Prostate gland (tissue), 2 donors: ENCODE data around the gene SPACA4. TPM values are rescaled to one million over a fixed set of nuclear protein-coding genes. Genes with fewer than 3 reads are reported as not detected.

Experiments
- DNase-seq: peaks from one replicate; pipeline ENCODE4 v3.0.0-alpha.2; 2019; ENCODE audit warnings: low spot score
- H3K27ac ChIP-seq, 2 donors: fragments of 200-600 bp; sonication (generic); 2 replicates each; pipeline ENCODE4 v1.5.1; 2017 to 2019
- H3K27me3 ChIP-seq: fragments of 200-600 bp; sonication (generic); replicated peaks from 2 replicates; pipeline ENCODE4 v1.5.1; 2019; ENCODE audit not compliant: insufficient read depth
- H3K36me3 ChIP-seq, 2 donors: fragments of 200-600 bp; sonication (generic); 1 replicate in 1 of 2; 2 replicates in 1 of 2; pipeline versions ENCODE4 v1.5.1 to v1.8.1; 2017 to 2019
- H3K4me1 ChIP-seq: fragments of 200-600 bp; sonication (generic); replicated peaks from 2 replicates; pipeline ENCODE4 v1.5.1; 2019
- H3K4me3 ChIP-seq, 2 donors: fragments of 200-600 bp; sonication (generic); 2 replicates each; pipeline ENCODE4 v1.5.1; 2017 to 2019
- H3K9me3 ChIP-seq: fragments of 200-600 bp; sonication (generic); 2 replicates; pipeline ENCODE4 v1.5.1; 2017
- CTCF ChIP-seq, 4 experiments: fragments of 200-600 bp in 2 of 4; fragments of 450-650 bp in 2 of 4; sonication (generic) in 2 of 4; IDR thresholded peaks; 1 replicate in 3 of 4; 2 replicates in 1 of 4; pipeline ENCODE4 v1.5.1; 2016 to 2019; ENCODE audit warnings: antibody characterized with exemption in 4 of 4, mild to moderate bottlenecking in 2 of 4, moderate library complexity in 2 of 4
- POLR2A ChIP-seq: fragments of 450-650 bp; IDR thresholded peaks from one replicate; pipeline ENCODE4 v1.6.1; 2016; ENCODE audit warnings: antibody characterized with exemption, mild to moderate bottlenecking
- POLR2AphosphoS5 ChIP-seq: sonication (generic); formaldehyde crosslinking; IDR thresholded peaks from one replicate; pipeline ENCODE4 v1.6.1; 2017; ENCODE audit warnings: antibody characterized with exemption
- WGBS: methylation state at CpG from one replicate; pipeline ENCODE4 v1.1.5; 2018; 5-methylcytosine and 5-hydroxymethylcytosine counted together
- intact Hi-C: fragments of 100-400 bp; cut with DNase I; formaldehyde crosslinking; loops from one replicate; pipeline ENCODE4 v1.14.2; 2022
- total RNA-seq, 2 donors: library from RNA; depleted of rRNA; stranded (reverse); fragments of >200 nt; gene quantifications; one replicate each; pipeline ENCODE4 v1.1.0, GENCODE V29; 2016

SPACA4 gene
- total RNA-seq, 2 donors from 2014 or later: 0.32 to 6.0 TPM

GRCh38 chr19:48646722-48647216, 40.2 kb downstream of the SPACA4 start:
- Histone ChIP-seq H3K4me3 (peak overlapping the region; percentile 41 to 44), H3K27ac (peak overlapping the region; percentile 90 to 93), H3K9me3 (no peaks in the 10 kb centered on the region), H3K27me3 (no peaks in the 10 kb centered on the region), H3K36me3 (no peaks in the 10 kb centered on the region), H3K4me1 (peaks cover 7% of the 10 kb centered on the region)
- intact Hi-C loops: loop anchor here (5.0 to 10.0 kb wide), 2 partner anchors 196 to 318 kb away; partner anchors contain the start of gene FTL
- 9% methylated on average over 10 of the region's 10 CpGs for WGBS
- TF ChIP-seq POLR2A: no peak
- no peak for DNase-seq

- Histone ChIP-seq H3K27ac (no peak overlapping the region), H3K27me3 (no peaks in the 10 kb centered on the region), H3K9me3 (no peaks in the 10 kb centered on the region), H3K4me1 (peaks cover 7% of the 10 kb centered on the region), H3K36me3 (no peaks in the 10 kb centered on the region), H3K4me3 (no peak overlapping the region)
- TF ChIP-seq POLR2AphosphoS5 (no peak), CTCF (IDR thresholded peaks at IDR 0.05) (no peak), POLR2A (no peak)
- no peak for DNase-seq
- 69% methylated on average over 2 of the region's 2 CpGs for WGBS
- intact Hi-C loops: loop anchor here (5.0 to 10.0 kb wide), 2 partner anchors 194 to 317 kb away; partner anchors contain the start of gene FTL
Measured at GRCh38 chr19:48648134-48648533, 41.6 kb downstream of the SPACA4 start.

- no peak overlapping the region for H3K4me3 ChIP-seq
- 91% methylated on average over 12 of the region's 12 CpGs for WGBS
- TF ChIP-seq POLR2AphosphoS5 (no peak), CTCF (IDR thresholded peaks at IDR 0.05) (no peak), POLR2A (no peak)
- no peaks in the 10 kb centered on the region for H3K9me3 ChIP-seq
- intact Hi-C loops: no loop called here
- H3K27me3 ChIP-seq: no peaks in the 10 kb centered on the region
- DNase-seq: no peak
- no peak overlapping the region for H3K27ac ChIP-seq
- H3K36me3 ChIP-seq: no peaks in the 10 kb centered on the region
- no peaks in the 10 kb centered on the region for H3K4me1 ChIP-seq
Measured at GRCh38 chr19:48650974-48651682, 44.6 kb downstream of the SPACA4 start.

GRCh38 chr19:48651683-48652048, 45.1 kb downstream of the SPACA4 start:
- no peak for TF ChIP-seq CTCF (IDR thresholded peaks at IDR 0.05)
- no peaks in the 10 kb centered on the region for H3K9me3 ChIP-seq
- no peak overlapping the region for H3K27ac ChIP-seq
- H3K4me3 ChIP-seq: no peak overlapping the region
- no peaks in the 10 kb centered on the region for H3K27me3 ChIP-seq
- WGBS: 79% methylated on average over 5 of the region's 5 CpGs
- DNase-seq: no peak
- intact Hi-C loops: no loop called here
- no peaks in the 10 kb centered on the region for H3K36me3 ChIP-seq
- no peaks in the 10 kb centered on the region for H3K4me1 ChIP-seq

DNA sequence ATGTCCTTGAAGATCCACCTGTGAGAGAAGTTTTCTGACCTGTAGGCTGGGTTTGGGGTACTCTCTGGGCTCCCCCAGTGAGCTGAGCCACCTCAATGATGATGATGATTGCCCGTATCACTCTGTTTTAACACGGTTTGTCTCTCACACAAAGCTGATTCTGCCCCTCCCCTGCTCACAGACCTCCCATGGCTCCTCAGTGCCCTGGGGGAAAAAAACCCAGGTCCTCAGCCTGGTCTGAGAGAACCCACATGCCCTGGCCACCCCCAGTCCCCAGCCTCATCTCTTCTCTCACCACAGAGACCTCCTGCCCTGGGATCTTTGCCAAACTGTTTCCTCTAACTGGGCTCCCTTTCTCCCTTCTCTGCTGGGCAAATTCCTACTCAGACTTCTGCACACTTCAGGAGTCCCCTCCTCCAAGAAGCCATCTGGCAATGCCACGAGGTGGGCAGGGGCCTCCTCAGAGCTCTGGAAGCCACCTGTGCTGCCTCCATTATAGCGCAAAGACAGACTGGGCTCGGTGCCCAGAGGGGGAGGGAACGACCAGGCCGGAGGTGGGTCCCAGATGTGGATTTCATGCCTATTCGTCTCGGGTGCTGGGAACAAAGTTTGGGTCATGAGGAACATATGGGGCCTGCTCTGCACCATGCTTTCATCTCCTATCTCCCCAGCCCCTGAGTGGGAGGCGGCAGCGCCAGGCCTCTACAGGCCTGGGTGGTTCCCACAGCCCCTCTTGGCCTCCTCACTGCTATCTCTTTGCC, 47.9 kb downstream of the SPACA4 start:
- Histone ChIP-seq H3K9me3 (no peaks in the 10 kb centered on the region), H3K27me3 (no peaks in the 10 kb centered on the region), H3K4me1 (no peaks in the 10 kb centered on the region), H3K36me3 (no peaks in the 10 kb centered on the region), H3K4me3 (no peak overlapping the region), H3K27ac (no peak overlapping the region)
- TF ChIP-seq POLR2AphosphoS5 (no peak), POLR2A (no peak), CTCF (IDR thresholded peaks at IDR 0.05) (no peak)
- DNase-seq: no peak
- WGBS: 36% methylated on average over 11 of the region's 11 CpGs
- intact Hi-C loops: no loop called here
